GM19467 (cell line): Measurements from ENCODE around the gene ALPK1.
A peak's percentile ranks its signal among the peaks of the same experiment; 100 is the strongest.

ENCODE experiments used
- ATAC-seq: cut with Tn5 transposase; IDR thresholded peaks from one replicate; pipeline ENCODE4 v1.9.1; 2021; ENCODE audit warnings: mild to moderate bottlenecking, moderate library complexity; ENCODE audit not compliant: unreplicated experiment

The ALPK1 gene

GRCh38 chr4:112325530-112325929 is 28.4 kb downstream of the ALPK1 start:
- ATAC-seq, result no peak

- ATAC-seq, result peak; percentile 64
These were observed 31.0 kb downstream of the ALPK1 start for GRCh38 chr4:112327965-112328733.

GRCh38 chr4:112328734-112329130 is 31.6 kb downstream of the ALPK1 start:
- ATAC-seq, result no peak

- ATAC-seq, result no peak
These were observed 32.7 kb downstream of the ALPK1 start for GRCh38 chr4:112329672-112330375.

DNA sequence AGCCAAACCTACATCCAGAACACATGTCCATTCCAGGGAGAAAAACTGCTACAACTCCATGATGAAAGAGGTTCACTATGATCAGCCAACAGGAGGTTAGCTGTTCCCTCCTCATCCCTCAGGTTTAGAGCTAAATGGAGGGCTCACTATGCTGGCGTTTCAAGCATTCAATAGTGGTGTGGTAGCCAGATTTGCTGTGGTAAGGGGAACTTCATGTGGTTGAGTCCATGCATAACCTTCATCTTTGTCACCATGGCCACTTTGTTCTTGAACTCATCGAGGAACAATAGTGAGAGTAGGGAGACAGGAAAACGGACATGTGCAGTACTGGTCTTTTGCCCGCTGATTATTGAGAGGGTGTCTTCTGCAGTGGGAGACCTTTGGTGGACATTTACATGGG is 33.8 kb downstream of the ALPK1 start:
- ATAC-seq, result no peak

- ATAC-seq, result no peak
These were observed 35.2 kb downstream of the ALPK1 start for GRCh38 chr4:112332398-112332797.

- no peak for ATAC-seq
These were observed 42.9 kb downstream of the ALPK1 start for GRCh38 chr4:112340023-112340422.

DNA sequence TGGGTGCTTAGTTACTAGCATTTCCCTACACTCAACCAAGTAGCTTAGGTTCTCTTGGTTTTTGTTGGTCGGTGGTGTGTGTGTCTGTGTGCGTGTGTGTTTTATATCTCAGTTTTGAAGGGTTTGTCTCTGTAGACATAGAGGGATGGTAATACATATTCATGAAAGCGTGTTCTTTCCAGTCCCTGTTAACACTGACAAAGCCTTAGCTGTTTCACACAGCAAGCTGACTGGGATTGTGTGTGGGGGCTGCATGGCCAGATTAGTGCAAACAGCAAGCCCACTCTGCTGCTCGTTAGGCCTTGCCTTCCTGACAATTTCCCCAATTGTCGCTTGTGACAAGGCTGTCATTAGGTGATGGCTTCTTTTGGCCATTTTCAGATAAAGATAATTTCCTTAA is 43.9 kb downstream of the ALPK1 start:
- no peak for ATAC-seq

DNA sequence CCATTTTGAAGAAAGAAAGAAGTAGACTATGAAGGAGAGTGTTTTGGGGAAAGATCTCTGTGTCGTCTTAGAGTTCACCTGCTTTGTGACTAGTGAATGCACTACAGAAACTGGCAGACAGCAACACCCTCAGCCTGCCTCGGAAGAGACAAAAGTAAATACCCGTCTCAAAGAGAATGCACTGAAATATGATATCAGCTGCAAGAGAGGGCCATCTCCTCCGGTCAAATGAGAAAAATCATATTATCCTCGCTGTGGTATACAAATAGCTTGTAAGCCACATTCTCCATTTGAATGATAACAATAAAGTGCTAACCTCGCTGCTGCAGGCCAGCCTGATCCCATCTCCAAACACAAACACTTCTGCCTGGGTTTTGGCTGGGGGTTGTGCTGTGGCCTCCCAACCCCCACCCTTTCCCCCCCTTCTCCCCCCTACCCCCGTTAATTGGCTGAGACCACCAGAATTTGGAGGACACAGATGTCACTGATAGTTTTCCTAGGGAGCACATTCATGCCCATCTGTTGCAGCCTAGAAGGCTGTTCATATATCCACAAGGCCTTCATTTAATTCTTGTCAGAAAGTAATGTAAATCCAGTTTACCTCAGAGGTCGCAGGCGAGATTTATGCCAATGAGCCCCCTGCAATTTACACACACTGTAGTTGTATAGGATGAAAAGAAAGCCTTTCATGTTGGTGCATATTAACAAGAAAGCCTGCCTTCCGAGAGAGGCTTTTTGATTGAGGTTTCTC is 46.3 kb downstream of the ALPK1 start:
- ATAC-seq, result no peak

- no peak for ATAC-seq
These were observed 51.5 kb downstream of the ALPK1 start for GRCh38 chr4:112348488-112349158.

- no peak for ATAC-seq
These were observed 55.6 kb downstream of the ALPK1 start for GRCh38 chr4:112352736-112353135.

GRCh38 chr4:112355662-112356061 is 58.5 kb downstream of the ALPK1 start:
- no peak for ATAC-seq

- no peak for ATAC-seq
These were observed 60.3 kb downstream of the ALPK1 start for GRCh38 chr4:112357453-112357852.

GRCh38 chr4:112357897-112358296 is 60.7 kb downstream of the ALPK1 start:
- no peak for ATAC-seq

DNA sequence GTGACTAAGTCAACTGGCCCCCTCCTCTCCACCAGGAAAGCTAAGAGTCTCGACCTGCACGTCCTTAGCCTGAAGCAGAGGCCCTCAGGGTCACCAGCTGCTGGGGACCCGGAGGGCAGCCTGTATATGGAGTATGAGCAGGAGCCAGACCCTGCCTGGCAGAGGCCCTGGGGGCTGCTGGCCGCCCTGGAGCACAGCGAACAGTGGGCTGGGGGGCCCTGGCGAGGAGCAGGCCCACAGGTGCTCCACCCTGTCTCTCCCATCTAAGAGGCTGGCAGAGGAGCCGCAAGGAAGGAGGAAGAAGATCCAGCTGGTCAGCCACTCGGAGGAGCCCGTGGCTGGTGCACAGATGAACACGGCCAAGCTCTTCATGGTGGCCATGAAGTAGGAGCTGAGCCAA is 61.2 kb downstream of the ALPK1 start:
- no peak for ATAC-seq

GRCh38 chr4:112358952-112359749 is 62.0 kb downstream of the ALPK1 start:
- ATAC-seq, result no peak

DNA sequence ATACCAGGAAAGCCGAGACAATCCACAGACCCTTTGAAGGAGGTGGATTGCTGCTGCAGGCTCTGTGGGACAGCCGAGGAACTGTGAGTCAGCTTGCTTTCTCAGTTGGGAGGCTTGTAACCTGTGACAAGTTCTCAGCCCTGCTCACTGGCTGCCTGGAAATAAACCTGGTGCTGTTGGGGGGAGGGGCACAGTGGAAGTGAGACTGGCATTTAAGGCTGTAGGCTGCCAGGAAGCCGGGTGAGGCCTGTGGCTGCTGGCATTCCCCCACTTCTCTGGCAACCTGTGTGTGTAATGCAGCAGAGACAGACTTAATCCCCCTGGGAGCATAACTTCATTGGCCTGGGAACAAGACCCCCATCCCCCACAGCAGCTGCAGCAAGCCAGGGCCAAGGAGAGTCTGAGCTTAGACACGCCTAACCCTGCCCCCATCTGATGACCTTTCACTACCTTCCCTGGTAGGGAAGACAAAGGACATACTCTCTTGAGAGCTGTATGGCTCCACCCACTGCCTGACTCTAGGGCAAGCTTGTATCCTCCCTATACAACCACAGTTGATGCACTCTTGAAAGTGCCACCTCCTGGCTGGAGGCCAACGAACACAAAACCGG is 64.1 kb downstream of the ALPK1 start:
- ATAC-seq, result peak; percentile 59

DNA sequence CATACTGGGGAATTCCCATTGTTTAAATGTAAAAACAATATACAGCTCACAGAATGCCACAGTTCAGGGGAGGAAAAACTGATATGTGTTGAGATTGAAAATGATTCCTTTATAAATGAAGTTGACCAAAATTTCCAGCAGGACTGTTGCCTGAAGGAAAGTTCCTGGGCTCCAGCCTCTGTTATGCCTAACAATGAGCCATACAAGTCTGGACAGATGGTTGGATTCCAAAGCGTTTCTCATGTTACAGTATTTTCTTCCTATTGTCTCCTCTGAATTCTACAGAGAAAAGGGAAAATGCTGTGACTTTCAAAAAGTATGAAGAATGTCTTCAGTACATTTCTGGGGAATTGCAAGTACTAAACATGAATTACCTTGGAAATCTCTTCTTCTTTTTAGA is 73.3 kb downstream of the ALPK1 start:
- ATAC-seq, result no peak

DNA sequence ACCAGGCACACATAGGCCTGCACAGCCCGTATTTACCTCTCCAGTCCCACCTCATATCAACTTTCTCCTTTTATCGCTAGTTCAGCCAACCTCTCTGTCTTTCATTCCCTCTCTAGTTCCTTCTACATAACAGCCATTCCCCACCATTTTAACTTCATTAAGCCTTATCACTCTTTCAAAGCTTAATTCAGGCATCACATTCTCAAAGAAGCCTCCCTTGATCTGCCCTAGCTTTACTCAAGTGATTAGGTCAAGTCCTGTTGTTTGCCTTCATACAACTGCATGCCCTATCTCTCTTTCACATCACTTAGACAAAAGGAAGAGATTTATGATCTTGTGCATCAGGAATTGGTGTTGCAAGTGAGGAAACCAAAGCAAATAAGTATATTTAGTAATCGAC is 74.2 kb downstream of the ALPK1 start:
- no peak for ATAC-seq

- no peak for ATAC-seq
These were observed 77.7 kb downstream of the ALPK1 start for GRCh38 chr4:112374850-112375249.
